HepG2 (cell line): Measurements from ENCODE around the gene PSMA3. TPM values are rescaled to one million over a fixed set of nuclear protein-coding genes. Genes with fewer than 3 reads are reported as not detected.

Source experiments
- ARID3A ChIP-seq: IDR thresholded peaks from 2 replicates; pipeline ENCODE4 v1.6.1; 2012; ENCODE audit warnings: low read depth, low read length, improper control_type of control experiment
- BRF2 ChIP-seq: sonication (generic); formaldehyde crosslinking; IDR thresholded peaks from 2 replicates; pipeline ENCODE4 v1.8.1; 2022; ENCODE audit warnings: mild to moderate bottlenecking, missing genetic modification reagents
- CERS6 ChIP-seq: sonication (generic); formaldehyde crosslinking; IDR thresholded peaks from 2 replicates; pipeline ENCODE4 v1.5.0; 2020; ENCODE audit warnings: missing genetic modification reagents
- EEA1 ChIP-seq: sonication (generic); formaldehyde crosslinking; IDR thresholded peaks from 2 replicates; pipeline ENCODE4 v1.5.1; 2020; ENCODE audit warnings: mild to moderate bottlenecking, missing genetic modification reagents, borderline replicate concordance
- FOXP4 ChIP-seq: sonication (generic); formaldehyde crosslinking; IDR thresholded peaks from 2 replicates; pipeline ENCODE4 v1.4.0; 2020; ENCODE audit warnings: missing genetic modification reagents
- GATAD1 ChIP-seq: IDR thresholded peaks from 2 replicates; pipeline ENCODE4 v1.6.1; 2016; ENCODE audit warnings: missing genetic modification reagents, missing compliant biosample characterization
- HHEX ChIP-seq: IDR thresholded peaks from 2 replicates; pipeline ENCODE4 v1.6.1; 2016; ENCODE audit warnings: control low read depth
- HMG20B ChIP-seq: conservative IDR thresholded peaks from 2 replicates; pipeline ENCODE4 v1.6.1; 2016; ENCODE audit warnings: missing genetic modification reagents, missing compliant biosample characterization
- MAF1 ChIP-seq: sonication (generic); formaldehyde crosslinking; IDR thresholded peaks from 2 replicates; pipeline ENCODE4 v1.5.0; 2020; ENCODE audit warnings: missing genetic modification reagents, borderline replicate concordance
- MNT ChIP-seq: fragments of 450-650 bp; IDR thresholded peaks from 2 replicates; pipeline ENCODE4 v1.6.1; 2016
- NFE2L1 ChIP-seq: sonication (generic); formaldehyde crosslinking; IDR thresholded peaks from 2 replicates; pipeline ENCODE4 v1.4.0; 2020; ENCODE audit warnings: missing genetic modification reagents, mild to moderate bottlenecking, borderline replicate concordance
- NFE2L2 ChIP-seq: fragments of 150-350 bp; IDR thresholded peaks from 2 replicates; pipeline ENCODE4 v1.6.1; 2014; ENCODE audit warnings: low read length
- NFYB ChIP-seq: sonication (generic); formaldehyde crosslinking; IDR thresholded peaks from 2 replicates; pipeline ENCODE4 v1.4.0; 2020; ENCODE audit warnings: missing genetic modification reagents
- RARA ChIP-seq: IDR thresholded peaks from 2 replicates; pipeline ENCODE4 v1.6.1; 2016; ENCODE audit warnings: missing genetic modification reagents, missing compliant biosample characterization
- SATB2 ChIP-seq: sonication (generic); formaldehyde crosslinking; IDR thresholded peaks from 2 replicates; pipeline ENCODE4 v1.5.0; 2020; ENCODE audit warnings: missing genetic modification reagents
- U2AF2 ChIP-seq: fragments of 200-400 bp; formaldehyde crosslinking; IDR thresholded peaks from 2 replicates; pipeline ENCODE4 v1.6.1; 2017; ENCODE audit warnings: low read depth, mild to moderate bottlenecking, low read length
- ZNF33B ChIP-seq: sonication (generic); formaldehyde crosslinking; IDR thresholded peaks from 2 replicates; pipeline ENCODE4 v1.5.1; 2020; ENCODE audit warnings: mild to moderate bottlenecking, missing genetic modification reagents
- ZNF768 ChIP-seq: sonication (generic); formaldehyde crosslinking; IDR thresholded peaks from 2 replicates; pipeline ENCODE4 v1.4.0; 2020; ENCODE audit warnings: missing genetic modification reagents
- ZNF781 ChIP-seq: sonication (generic); formaldehyde crosslinking; IDR thresholded peaks from 2 replicates; pipeline ENCODE4 v1.5.1; 2020; ENCODE audit warnings: borderline replicate concordance, mild to moderate bottlenecking, missing genetic modification reagents; ENCODE audit errors: not compliant biosample characterization
- ZSCAN20 ChIP-seq: sonication (generic); formaldehyde crosslinking; IDR thresholded peaks from 2 replicates; pipeline ENCODE4 v1.4.0; 2020; ENCODE audit warnings: missing genetic modification reagents, mild to moderate bottlenecking, borderline replicate concordance
- ZXDC ChIP-seq: sonication (generic); formaldehyde crosslinking; IDR thresholded peaks from 2 replicates; pipeline ENCODE4 v1.5.0; 2020; ENCODE audit warnings: mild to moderate bottlenecking, missing genetic modification reagents
- polyA plus RNA-seq, 8 experiments: library from polyadenylated mRNA; depleted of rRNA in 3 of 8; stranded (reverse) in 7 of 8; unstranded in 1 of 8; fragments of >200 nt; fragmentation: Illumina TruSeq in 4 of 8; extraction: Trizol in 4 of 8; gene quantifications; 2 replicates each; pipeline versions ENCODE4 v1.2.1 to v1.2.3, GENCODE V29; 2011 to 2016; ENCODE audit warnings: low read depth in 4 of 8, missing spikeins in 1 of 8, mixed read lengths in 1 of 8; ENCODE audit not compliant: insufficient read depth in 1 of 8
- total RNA-seq, 5 experiments: library from RNA; depleted of rRNA; stranded (reverse); fragments of >200 nt; fragmentation: Illumina TruSeq; extraction: Trizol; gene quantifications; 2 replicates each; pipeline ENCODE4 v1.2.3, GENCODE V29; 2016; ENCODE audit warnings: low read depth in 1 of 5

Gene PSMA3
- total and polyA plus RNA-seq, 2 of the 13 experiments (the other 11 are each of a cell fraction or from before 2014, with no cell fraction given): 232 to 275 TPM

- TF ChIP-seq ZXDC (CRISPR knock-in tag) (no peak), U2AF2 (no peak), CERS6 (CRISPR knock-in tag) (no peak), EEA1 (no peak), FOXP4 (CRISPR knock-in tag) (peak; percentile 90), SATB2 (no peak), GATAD1 (CRISPR knock-in tag) (peak; percentile 43; the same call in 1 of the 2 replicates), ZSCAN20 (CRISPR knock-in tag) (no peak), ZNF33B (CRISPR knock-in tag) (no peak), NFE2L2 (no peak), HHEX (CRISPR knock-in tag) (peak; percentile 80), HMG20B (CRISPR knock-in tag) (0 out of 2 replicates have a peak, but pooled peaks have one; percentile 62), BRF2 (CRISPR knock-in tag) (no peak), ZNF768 (CRISPR knock-in tag) (no peak), MAF1 (no peak), RARA (CRISPR knock-in tag) (peak; percentile 83), NFE2L1 (CRISPR knock-in tag) (no peak), ARID3A (no peak), MNT (no peak), ZNF781 (no peak), NFYB (CRISPR knock-in tag) (no peak)
Measured at GRCh38 chr14:58287607-58288042, 43.0 kb downstream of the PSMA3 start (continued).
